Loucy (cell line): Measurements from ENCODE around the gene BCAR3.
A peak's percentile ranks its signal among the peaks of the same experiment; 100 is the strongest.
"Not testable (repeated sequence)": the region's sequence is repeated elsewhere in the genome, so short reads cannot be mapped to it uniquely, and the experiment has no call there.

Source experiments
- H2AFZ ChIP-seq: fragments of 200-600 bp; sonication (generic); 2 replicates; pipeline ENCODE4 v1.6.0; 2016; ENCODE audit warnings: antibody characterized with exemption, mild to moderate bottlenecking, low read length, moderate library complexity
- H3F3A ChIP-seq: fragments of 200-600 bp; 2 replicates; pipeline ENCODE4 v1.6.0; 2016; ENCODE audit warnings: antibody characterized with exemption, low read depth, mild to moderate bottlenecking
- H3K27me3 ChIP-seq: fragments of 200-600 bp; sonication (generic); 2 replicates; pipeline ENCODE4 v1.6.1; 2014; ENCODE audit warnings: low read length, mild to moderate bottlenecking; ENCODE audit not compliant: insufficient read depth, poor library complexity, severe bottlenecking
- H3K36me3 ChIP-seq: fragments of 200-600 bp; sonication (generic); 2 replicates; pipeline ENCODE4 v1.6.1; 2016; ENCODE audit warnings: low read length; ENCODE audit not compliant: insufficient read depth
- H3K4me1 ChIP-seq: fragments of 200-600 bp; sonication (generic); 2 replicates; pipeline ENCODE4 v1.5.1; 2014; ENCODE audit warnings: low read length, mild to moderate bottlenecking; ENCODE audit not compliant: insufficient read depth, poor library complexity, severe bottlenecking
- H3K4me2 ChIP-seq: fragments of 200-600 bp; sonication (generic); 2 replicates; pipeline ENCODE4 v1.6.0; 2014; ENCODE audit warnings: antibody characterized with exemption, low read length, low read depth, mild to moderate bottlenecking; ENCODE audit not compliant: poor library complexity, severe bottlenecking
- H3K4me3 ChIP-seq: fragments of 200-600 bp; sonication (generic); 2 replicates; pipeline ENCODE4 v1.5.1; 2014; ENCODE audit warnings: low read length, mild to moderate bottlenecking, mixed read lengths; ENCODE audit not compliant: poor library complexity, severe bottlenecking
- H3K79me2 ChIP-seq: fragments of 200-600 bp; sonication (generic); 2 replicates; pipeline ENCODE4 v1.6.1; 2014; ENCODE audit warnings: low read length; ENCODE audit not compliant: insufficient read depth
- H3K9ac ChIP-seq: fragments of 200-600 bp; sonication (generic); 2 replicates; pipeline ENCODE4 v1.6.0; 2014; ENCODE audit warnings: mild to moderate bottlenecking, low read depth, low read length, moderate library complexity; ENCODE audit not compliant: poor library complexity, severe bottlenecking
- H3K9me2 ChIP-seq: fragments of 200-600 bp; sonication (generic); replicated peaks from 2 replicates; pipeline ENCODE4 v1.6.1; 2016; ENCODE audit warnings: low read depth, low read length, mixed read lengths
- H3K9me3 ChIP-seq: fragments of 200-600 bp; sonication (generic); 2 replicates; pipeline ENCODE4 v1.6.1; 2014; ENCODE audit warnings: mild to moderate bottlenecking, antibody characterized with exemption, low read length, low read depth; ENCODE audit not compliant: insufficient read depth
- H4K20me1 ChIP-seq: fragments of 200-600 bp; sonication (generic); 2 replicates; pipeline ENCODE4 v1.6.0; 2014; ENCODE audit warnings: antibody characterized with exemption, low read length, mild to moderate bottlenecking; ENCODE audit not compliant: insufficient read depth, poor library complexity, severe bottlenecking
- CTCF ChIP-seq: fragments of 200-600 bp; sonication (generic); conservative IDR thresholded peaks from 2 replicates; pipeline ENCODE4 v1.5.1; 2014; ENCODE audit warnings: mild to moderate bottlenecking, antibody characterized with exemption, low read length
- EZH2phosphoT487 ChIP-seq: fragments of 200-600 bp; IDR thresholded peaks from 2 replicates; pipeline ENCODE4 v1.6.1; 2018; ENCODE audit warnings: antibody characterized with exemption, mild to moderate bottlenecking, moderate library complexity, borderline replicate concordance

The BCAR3 gene

GRCh38 chr1:93554883-93555872 lies 126.5 kb downstream of the BCAR3 start:
- no peak overlapping the region for H3K9ac ChIP-seq
- H3K79me2 ChIP-seq, result no peaks in the 10 kb centered on the region
- H3K9me3 ChIP-seq, result no peaks in the 10 kb centered on the region; the same call in 1 of the 2 replicates
- H3K4me1 ChIP-seq, result peaks cover 41% of the 10 kb centered on the region
- H4K20me1 ChIP-seq, result no peaks in the 10 kb centered on the region
- H3K4me3 ChIP-seq, result peak overlapping the region; percentile 8
- TF ChIP-seq CTCF (no peak), EZH2phosphoT487 (no peak)
- H3K9me2 ChIP-seq, result no peaks in the 10 kb centered on the region
- no peaks in the 10 kb centered on the region for H3K27me3 ChIP-seq
- peaks cover 6% of the 10 kb centered on the region; the same call in 1 of the 2 replicates for H3K36me3 ChIP-seq
- H3K4me2 ChIP-seq, result peak overlapping the region; percentile 46
- no peaks in the 10 kb centered on the region for H3F3A ChIP-seq
- H2AFZ ChIP-seq, result no peak overlapping the region

- H2AFZ ChIP-seq, H4K20me1 ChIP-seq, H3K79me2 ChIP-seq, H3K27me3 ChIP-seq, H3K36me3 ChIP-seq, H3F3A ChIP-seq, H3K9me3 ChIP-seq, H3K4me3 ChIP-seq, H3K9me2 ChIP-seq: not testable (repeated sequence)
- Histone ChIP-seq H3K4me1 (peaks cover 41% of the 10 kb centered on the region), H3K9ac (peak overlapping the region; percentile 36), H3K4me2 (peak overlapping the region; percentile 46)
Observed at GRCh38 chr1:93553886-93554490, 127.6 kb downstream of the BCAR3 start.

GRCh38 chr1:93552741-93553455 lies 128.7 kb downstream of the BCAR3 start:
- Histone ChIP-seq H3K27me3 (no peaks in the 10 kb centered on the region), H4K20me1 (no peaks in the 10 kb centered on the region), H3K4me1 (peaks cover 41% of the 10 kb centered on the region), H2AFZ (no peak overlapping the region), H3K4me3 (no peak overlapping the region), H3K36me3 (peaks cover 14% of the 10 kb centered on the region; the same call in 1 of the 2 replicates), H3K4me2 (no peak overlapping the region), H3K9me3 (no peaks in the 10 kb centered on the region), H3K79me2 (no peaks in the 10 kb centered on the region), H3F3A (no peaks in the 10 kb centered on the region), H3K9ac (no peak overlapping the region), H3K9me2 (no peaks in the 10 kb centered on the region)
- TF ChIP-seq EZH2phosphoT487 (no peak), CTCF (no peak)
